IMR-90 (cell line): ENCODE results near the gene SRCIN1. TPM values are rescaled to one million over a fixed set of nuclear protein-coding genes. Genes with fewer than 3 reads are reported as not detected.

Experiments
- ATAC-seq: fragments of 200-7000 bp; cut with Tn5 transposase; 2 replicates; pipeline ENCODE4 v1.9.1; 2020; ENCODE audit warnings: low read depth, mild to moderate bottlenecking, moderate library complexity
- BruUV-seq: library from RNA; stranded (reverse); fragments of 400-500 nt; replicated peaks from 2 replicates; lab custom pipeline; 2021; lab: Mats Ljungman, UMichigan
- CTCF ChIA-PET: fragments of 300-600 bp; formaldehyde crosslinking; extraction: SDS; loops from one replicate; lab custom pipeline; 2021; ENCODE audit warnings: antibody characterized with exemption; lab: Yijun Ruan, JAX
- POLR2A ChIA-PET: fragments of 300-600 bp; sonication (Branson Sonifier 250); formaldehyde crosslinking; loops from one replicate; lab custom pipeline; 2022; ENCODE audit warnings: antibody characterized with exemption; ENCODE audit not compliant: unreplicated experiment; lab: Charles Lee
- DNase-seq: peaks from one replicate; pipeline ENCODE4 v3.0.0; 2013
- H2AFZ ChIP-seq: replicated peaks from 2 replicates; pipeline ENCODE3; 2013; ENCODE audit warnings: low read length, mild to moderate bottlenecking; ENCODE audit not compliant: poor library complexity
- H2AK5ac ChIP-seq: 2 replicates; pipeline ENCODE4 v1.6.1; 2013; ENCODE audit warnings: low read depth, low read length, inconsistent platforms
- H2AK9ac ChIP-seq: replicated peaks from 2 replicates; pipeline ENCODE3; 2013; ENCODE audit warnings: mild to moderate bottlenecking, low read depth, low read length, moderate library complexity; ENCODE audit not compliant: poor library complexity
- H2BK120ac ChIP-seq: 2 replicates; pipeline ENCODE4 v1.6.1; 2013; ENCODE audit warnings: low read depth, low read length, inconsistent platforms
- H2BK15ac ChIP-seq: 3 replicates; pipeline ENCODE4 v1.6.1; 2013; ENCODE audit warnings: low read depth, low read length, inconsistent platforms
- H2BK20ac ChIP-seq: 2 replicates; pipeline ENCODE4 v1.6.1; 2013; ENCODE audit warnings: low read depth, mild to moderate bottlenecking, inconsistent platforms, low read length, moderate library complexity
- H2BK5ac ChIP-seq: 2 replicates; pipeline ENCODE4 v1.6.1; 2013; ENCODE audit warnings: mild to moderate bottlenecking, low read depth, low read length, inconsistent platforms; ENCODE audit not compliant: poor library complexity, severe bottlenecking
- H3K14ac ChIP-seq: replicated peaks from 2 replicates; pipeline ENCODE4 v1.6.1; 2013; ENCODE audit warnings: low read depth, low read length, inconsistent platforms
- H3K18ac ChIP-seq: 2 replicates; pipeline ENCODE4 v1.6.1; 2013; ENCODE audit warnings: low read depth, low read length, control low read depth
- H3K23ac ChIP-seq: 2 replicates; pipeline ENCODE4 v1.6.1; 2013; ENCODE audit warnings: low read depth, low read length, inconsistent platforms
- H3K27ac ChIP-seq: 2 replicates; pipeline ENCODE4 v1.5.1; 2013; ENCODE audit warnings: mild to moderate bottlenecking, control low read depth, low read length; ENCODE audit not compliant: insufficient read depth
- H3K27me3 ChIP-seq: 2 replicates; pipeline ENCODE4 v1.6.1; 2013; ENCODE audit warnings: low read length; ENCODE audit not compliant: control insufficient read depth, insufficient read depth
- H3K36me3 ChIP-seq: 2 replicates; pipeline ENCODE4 v1.6.1; 2013; ENCODE audit warnings: low read length, mixed read lengths; ENCODE audit not compliant: control insufficient read depth, insufficient read depth
- H3K4ac ChIP-seq: 2 replicates; pipeline ENCODE4 v1.6.1; 2013; ENCODE audit warnings: low read depth, low read length, inconsistent platforms
- H3K4me1 ChIP-seq: 2 replicates; pipeline ENCODE4 v1.6.1; 2013; ENCODE audit warnings: low read length, mixed read lengths; ENCODE audit not compliant: control insufficient read depth, insufficient read depth
- H3K4me2 ChIP-seq: 2 replicates; pipeline ENCODE4 v1.6.1; 2013; ENCODE audit warnings: low read depth, mild to moderate bottlenecking, control low read depth, low read length, moderate library complexity
- H3K4me3 ChIP-seq: 2 replicates; pipeline ENCODE4 v1.5.1; 2013; ENCODE audit warnings: low read depth, mild to moderate bottlenecking, control low read depth, low read length, moderate library complexity; ENCODE audit not compliant: insufficient read depth
- H3K56ac ChIP-seq: 2 replicates; pipeline ENCODE4 v1.6.1; 2013; ENCODE audit warnings: low read length, inconsistent platforms; ENCODE audit not compliant: insufficient read depth; ENCODE audit errors: extremely low read depth
- H3K79me1 ChIP-seq, 2 experiments: 2 replicates each; pipeline ENCODE4 v1.6.1; 2013; ENCODE audit warnings: low read length in 2 of 2, inconsistent platforms in 1 of 2, low read depth in 1 of 2
- H3K9ac ChIP-seq: 2 replicates; pipeline ENCODE4 v1.6.1; 2013; ENCODE audit warnings: low read depth, low read length, control low read depth
- H3K9me1 ChIP-seq: 2 replicates; pipeline ENCODE4 v1.6.1; 2013; ENCODE audit warnings: low read length, inconsistent platforms; ENCODE audit not compliant: insufficient read depth
- H3K9me3 ChIP-seq: 2 replicates; pipeline ENCODE4 v1.6.1; 2013; ENCODE audit warnings: low read length; ENCODE audit not compliant: control insufficient read depth, insufficient read depth
- H4K20me1 ChIP-seq: 2 replicates; pipeline ENCODE4 v1.6.1; 2013; ENCODE audit warnings: low read length, inconsistent platforms; ENCODE audit not compliant: insufficient read depth
- H4K5ac ChIP-seq: 2 replicates; pipeline ENCODE4 v1.6.1; 2013; ENCODE audit warnings: mild to moderate bottlenecking, low read depth, low read length, control low read depth
- H4K8ac ChIP-seq, 2 experiments: 2 replicates each; pipeline ENCODE4 v1.6.1; 2013; ENCODE audit warnings: low read depth in 2 of 2, low read length in 2 of 2, control low read depth in 1 of 2, inconsistent platforms in 1 of 2
- H4K91ac ChIP-seq: 2 replicates; pipeline ENCODE4 v1.6.1; 2013; ENCODE audit warnings: low read depth, low read length, inconsistent platforms; ENCODE audit not compliant: insufficient read depth
- CHD1 ChIP-seq: IDR thresholded peaks from 2 replicates; pipeline ENCODE4 v1.6.1; 2012; ENCODE audit warnings: low read depth, low read length, improper control_type of control experiment
- ELK1 ChIP-seq: fragments of 150-350 bp; IDR thresholded peaks from 2 replicates; pipeline ENCODE4 v1.6.1; 2016; ENCODE audit warnings: low read depth, mild to moderate bottlenecking, low read length, moderate library complexity, borderline replicate concordance
- FOS ChIP-seq: fragments of 150-350 bp; IDR thresholded peaks from 2 replicates; pipeline ENCODE4 v1.6.1; 2016; ENCODE audit warnings: low read depth, low read length
- MAFK ChIP-seq: IDR thresholded peaks from 2 replicates; pipeline ENCODE4 v1.6.1; 2012; ENCODE audit warnings: low read depth, low read length, improper control_type of control experiment
- MAZ ChIP-seq: IDR thresholded peaks from 2 replicates; pipeline ENCODE4 v1.6.1; 2012; ENCODE audit warnings: low read depth, mild to moderate bottlenecking, low read length, improper control_type of control experiment, moderate library complexity, borderline replicate concordance
- MXI1 ChIP-seq: IDR thresholded peaks from 2 replicates; pipeline ENCODE4 v1.6.1; 2012; ENCODE audit warnings: low read depth, mild to moderate bottlenecking, low read length, moderate library complexity, borderline replicate concordance
- NFE2L2 ChIP-seq: fragments of 150-350 bp; IDR thresholded peaks from 2 replicates; pipeline ENCODE4 v1.6.1; 2016; ENCODE audit warnings: low read depth, mild to moderate bottlenecking, low read length
- POLR2A ChIP-seq: IDR thresholded peaks from 2 replicates; pipeline ENCODE4 v1.6.1; 2012; ENCODE audit warnings: mild to moderate bottlenecking, low read depth, low read length
- RAD21 ChIP-seq: IDR thresholded peaks from 2 replicates; pipeline ENCODE4 v1.6.1; 2012; ENCODE audit warnings: low read length, improper control_type of control experiment
- RCOR1 ChIP-seq: IDR thresholded peaks from 2 replicates; pipeline ENCODE4 v1.6.1; 2012; ENCODE audit warnings: mild to moderate bottlenecking, low read length, improper control_type of control experiment; ENCODE audit not compliant: insufficient replicate concordance
- RFX5 ChIP-seq: IDR thresholded peaks from 2 replicates; pipeline ENCODE4 v1.8.0; 2012; ENCODE audit warnings: low read depth, mild to moderate bottlenecking, low read length, moderate library complexity
- SMC3 ChIP-seq: fragments of 150-350 bp; IDR thresholded peaks from 2 replicates; pipeline ENCODE4 v1.6.1; 2016; ENCODE audit warnings: low read depth, mild to moderate bottlenecking, antibody characterized with exemption, low read length, moderate library complexity
- USF2 ChIP-seq: fragments of 150-350 bp; IDR thresholded peaks from 2 replicates; pipeline ENCODE4 v1.6.1; 2017; ENCODE audit warnings: mild to moderate bottlenecking, antibody characterized with exemption, low read length, low read depth
- WGBS, 2 experiments: methylation state at CpG; one replicate each; pipeline versions ENCODE4 v1.1.5 to v1.1.7; 2013; ENCODE audit warnings: missing lambda C conversion rate in 2 of 2; ENCODE audit not compliant: insufficient read length in 1 of 2; ENCODE audit errors: extremely low coverage in 2 of 2; 5-methylcytosine and 5-hydroxymethylcytosine counted together
- dilution Hi-C: fragments of 300-500 bp; cut with HindIII; formaldehyde crosslinking; loops from one replicate; pipeline ENCODE4 v1.14.3; 2018; ENCODE audit warnings: low sequenced_read_pairs; ENCODE audit not compliant: unreplicated experiment
- in situ Hi-C: fragments of 300-500 bp; cut with MboI; formaldehyde crosslinking; loops from 3 replicates; pipeline ENCODE4 v1.14.3; 2019; ENCODE audit warnings: low sequenced_read_pairs, inconsistent platforms, mixed read lengths
- intact Hi-C: fragments of 100-400 bp; cut with micrococcal nuclease; formaldehyde crosslinking; loops from 2 replicates; pipeline ENCODE4 v1.10.0; 2022
- polyA plus RNA-seq, 3 experiments: library from polyadenylated mRNA; depleted of rRNA; stranded (reverse); fragments of >200 nt; gene quantifications; 2 replicates each; pipeline ENCODE4 v1.2.3, GENCODE V29; 2012; ENCODE audit warnings: low replicate concordance in 1 of 3
- total RNA-seq: library from RNA; depleted of rRNA; stranded (reverse); fragments of >200 nt; gene quantifications from 2 replicates; pipeline ENCODE4 v1.2.3, GENCODE V29; 2012

The SRCIN1 gene
- total and polyA plus RNA-seq, 2 of the 4 experiments (the other 2 are of a cell fraction), result not detected

- DNase-seq, result no peak
- dilution Hi-C loops (no loop called here), in situ Hi-C loops (no loop called here), intact Hi-C loops (no loop called here)
- H3K79me1 ChIP-seq, result no peaks in the 10 kb centered on the region
- no peaks in the 10 kb centered on the region for H3K36me3 ChIP-seq
- no peak overlapping the region for H2AK9ac ChIP-seq
- H4K5ac ChIP-seq, result no peak overlapping the region
- peaks cover 99% of the 10 kb centered on the region for H3K27me3 ChIP-seq
- H3K4me2 ChIP-seq, result no peak overlapping the region
- H3K9ac ChIP-seq, result no peak overlapping the region
- H3K4me1 ChIP-seq, result no peaks in the 10 kb centered on the region
- no peaks in the 10 kb centered on the region for H3K9me1 ChIP-seq
- H4K20me1 ChIP-seq, result no peaks in the 10 kb centered on the region; the same call in 1 of the 2 replicates
- no peak overlapping the region for H3K14ac ChIP-seq
- H3K9me3 ChIP-seq, result no peaks in the 10 kb centered on the region; the same call in 1 of the 2 replicates
- ChIA-PET CTCF (no interaction called here), POLR2A (no interaction called here)
- WGBS, 2 experiments, result no CpG with 5 or more reads among the region's 13 CpGs
- H3K23ac ChIP-seq, result no peak overlapping the region
- H2BK5ac ChIP-seq, result no peak overlapping the region
- no peak overlapping the region for H3K27ac ChIP-seq
- H2AK5ac ChIP-seq, result no peak overlapping the region
- TF ChIP-seq NFE2L2, result no peak
- TF ChIP-seq RAD21, result no peak
- no peak for TF ChIP-seq POLR2A
- no peak for TF ChIP-seq ELK1
- no peak for TF ChIP-seq SMC3
- TF ChIP-seq CHD1, result no peak
- TF ChIP-seq MAFK, result no peak
- no peak for TF ChIP-seq FOS
- no peak for TF ChIP-seq RCOR1
- TF ChIP-seq RFX5, result no peak
- TF ChIP-seq MXI1, result no peak
- TF ChIP-seq USF2, result no peak
- TF ChIP-seq MAZ, result no peak
- no peak overlapping the region for H3K18ac ChIP-seq
- H2BK15ac ChIP-seq, result no peak overlapping the region
- no peak overlapping the region for H2BK20ac ChIP-seq
- no peak overlapping the region for H4K8ac ChIP-seq
- BruUV-seq, result no TSS peak
- no peak overlapping the region for H3K4ac ChIP-seq
- H2AFZ ChIP-seq, result no peak overlapping the region
- no peak overlapping the region for H4K91ac ChIP-seq
- H3K4me3 ChIP-seq, result no peak overlapping the region
- ATAC-seq, result no peak
- no peak overlapping the region for H2BK120ac ChIP-seq
- H3K56ac ChIP-seq, result no peak overlapping the region
Measured at GRCh38 chr17:38574712-38575111, 31.0 kb downstream of the SRCIN1 start.
